Activated CD8-positive, alpha-beta memory T cell treated with anti-CD3 and anti-CD28 coated beads, Interleukin-2, amount 10 ng/mL, durations not matched to agents 7 days and 5 days (primary cell): Measurements from ENCODE around the gene IAPP. TPM values are rescaled to one million over a fixed set of nuclear protein-coding genes. Genes with fewer than 3 reads are reported as not detected.

Source experiments
- ATAC-seq: fragments of 150-1000 bp; cut with Tn5 transposase; one replicate; pipeline ENCODE4 v1.10.0; 2021; ENCODE audit warnings: moderate library complexity
- CTCF ChIA-PET: fragments of 350-600 bp; sonication (Branson Sonifier 250); formaldehyde crosslinking; loops from one replicate; lab custom pipeline; 2021; ENCODE audit warnings: antibody characterized with exemption; lab: Charles Lee
- DNase-seq: peaks from one replicate; pipeline ENCODE4 v3.0.0-alpha.2; 2020
- H3K27ac Mint-ChIP-seq: one replicate; pipeline ENCODE4 v1.8.0; 2021; ENCODE audit warnings: mild to moderate bottlenecking, mixed read lengths
- H3K27me3 Mint-ChIP-seq: one replicate; pipeline ENCODE4 v1.8.0; 2021; ENCODE audit warnings: mixed read lengths
- H3K36me3 Mint-ChIP-seq: one replicate; pipeline ENCODE4 v1.8.0; 2021; ENCODE audit warnings: mild to moderate bottlenecking, mixed read lengths
- H3K4me1 Mint-ChIP-seq: one replicate; pipeline ENCODE4 v1.8.0; 2021; ENCODE audit warnings: mixed read lengths
- H3K4me3 Mint-ChIP-seq: one replicate; pipeline ENCODE4 v1.8.0; 2021; ENCODE audit warnings: mild to moderate bottlenecking, moderate library complexity, mixed read lengths
- H3K9me3 Mint-ChIP-seq: one replicate; pipeline ENCODE4 v1.8.0; 2022; ENCODE audit warnings: low read depth, mixed read lengths
- total RNA-seq, 2 experiments: library from RNA; stranded (reverse); gene quantifications; one replicate each; pipeline ENCODE4 v1.2.3, GENCODE V29; 2021

Gene IAPP
- not detected for total RNA-seq

DNA sequence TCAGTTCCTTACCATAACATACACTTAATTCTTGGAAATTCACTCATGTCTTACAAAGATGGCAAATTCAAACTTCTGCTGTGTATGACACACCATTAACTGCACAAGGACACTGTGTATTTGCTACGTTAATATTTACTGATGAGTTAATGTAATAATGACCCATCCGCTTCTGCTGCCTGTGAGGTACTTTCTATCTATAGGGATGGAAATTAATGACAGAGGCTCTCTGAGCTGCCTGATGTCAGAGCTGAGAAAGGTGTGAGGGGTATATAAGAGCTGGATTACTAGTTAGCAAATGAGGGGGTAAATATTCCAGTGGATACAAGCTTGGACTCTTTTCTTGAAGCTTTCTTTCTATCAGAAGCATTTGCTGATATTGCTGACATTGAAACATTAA is at the start of gene IAPP:
IAPP (plus strand) TSS at position 301 of the 400 bp plus-strand sequence. CDS start 450 bp downstream, outside the sequence.
- ATAC-seq = no peak
- Mint-ChIP-seq H3K36me3 (no peaks in the 10 kb centered on the region), H3K4me1 (peaks cover 4% of the 10 kb centered on the region), H3K27ac (no peak within 1 kb of the TSS), H3K9me3 (no peaks in the 10 kb centered on the region), H3K4me3 (no peak within 1 kb of the TSS), H3K27me3 (peaks cover 8% of the 10 kb centered on the region)
- CTCF ChIA-PET = no interaction called here
- DNase-seq = no peak

DNA sequence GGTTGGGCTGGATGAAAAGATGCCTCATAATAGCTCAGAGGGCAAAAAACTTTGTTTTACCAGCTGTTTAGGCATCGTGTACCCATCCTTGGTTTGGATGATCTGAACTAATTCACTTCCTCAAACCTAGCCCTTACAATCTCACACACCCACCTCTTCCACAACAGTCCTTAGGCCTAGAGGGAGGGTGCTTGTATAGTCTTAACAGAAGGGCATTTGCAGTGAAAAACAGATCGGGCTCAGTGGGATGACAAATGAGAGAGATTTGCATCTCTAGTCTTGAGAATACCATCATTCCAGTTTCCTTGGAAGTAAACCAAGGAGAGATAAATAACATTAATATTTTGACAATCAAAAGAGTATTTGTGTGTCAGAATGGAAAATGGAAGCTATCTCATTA is 49.0 kb upstream of the IAPP start:
- no peak overlapping the region for H3K27ac Mint-ChIP-seq
- CTCF ChIA-PET = no interaction called here
- no peak for ATAC-seq

DNA sequence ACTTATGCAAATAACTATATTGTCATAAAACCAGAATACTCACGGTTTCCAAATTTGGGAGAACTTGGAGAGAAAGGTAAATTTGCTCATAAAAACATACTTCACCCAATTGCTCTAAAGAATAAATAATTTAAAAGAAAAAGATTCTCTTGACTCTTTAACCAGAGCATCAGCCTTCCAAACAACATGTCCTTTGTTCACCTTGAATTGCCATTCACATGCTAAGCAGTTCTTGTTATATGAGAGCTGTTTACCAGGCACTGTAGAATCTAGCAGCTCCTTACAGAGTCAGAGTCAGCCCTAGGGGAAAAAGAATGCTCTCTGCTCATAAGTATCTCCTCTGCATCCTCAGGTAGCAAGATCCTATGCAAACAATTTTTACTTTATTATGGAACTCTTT is 48.2 kb upstream of the IAPP start:
- Mint-ChIP-seq H3K27ac (no peak overlapping the region), H3K9me3 (peaks cover 5% of the 10 kb centered on the region), H3K36me3 (peaks cover 1% of the 10 kb centered on the region), H3K4me1 (no peaks in the 10 kb centered on the region), H3K4me3 (no peak overlapping the region), H3K27me3 (no peaks in the 10 kb centered on the region)
- CTCF ChIA-PET = interaction anchor here (1.0 kb wide), 1 partner anchor 11 kb away, joined by 3 read pairs; no protein-coding TSS in a partner anchor
- DNase-seq (no peak), ATAC-seq (no peak)

More for the DNA sequence above, 49.0 kb upstream of the IAPP start:
- H3K27me3 Mint-ChIP-seq = no peaks in the 10 kb centered on the region
- DNase-seq = no peak
- H3K4me3 Mint-ChIP-seq = no peak overlapping the region
- H3K9me3 Mint-ChIP-seq = peaks cover 5% of the 10 kb centered on the region
- H3K4me1 Mint-ChIP-seq = no peaks in the 10 kb centered on the region
- peaks cover 1% of the 10 kb centered on the region for H3K36me3 Mint-ChIP-seq

DNA sequence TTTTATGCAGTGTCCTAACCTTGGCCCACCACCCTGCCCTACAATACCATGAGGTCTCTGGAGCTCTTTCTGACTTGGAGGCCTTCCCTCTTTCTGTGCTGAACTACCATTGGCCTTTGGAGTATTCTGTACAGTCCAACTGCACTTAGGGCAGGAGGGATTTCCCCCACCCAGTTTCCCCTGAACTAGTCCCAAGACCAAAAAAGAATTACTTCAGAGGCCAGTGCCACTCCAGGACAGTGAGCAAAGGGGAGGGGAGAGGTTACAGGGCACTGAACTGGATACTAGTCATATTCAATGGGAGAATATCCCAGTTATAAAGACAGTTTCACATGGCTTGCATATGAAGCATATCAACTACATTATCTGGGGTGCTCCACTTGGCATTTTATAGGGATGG is 44.1 kb upstream of the IAPP start:
- Mint-ChIP-seq H3K4me3 (no peak overlapping the region), H3K36me3 (peaks cover 3% of the 10 kb centered on the region), H3K4me1 (no peaks in the 10 kb centered on the region), H3K9me3 (peaks cover 12% of the 10 kb centered on the region), H3K27ac (no peak overlapping the region), H3K27me3 (no peaks in the 10 kb centered on the region)
- CTCF ChIA-PET = no interaction called here
- DNase-seq = no peak
- ATAC-seq = no peak

DNA sequence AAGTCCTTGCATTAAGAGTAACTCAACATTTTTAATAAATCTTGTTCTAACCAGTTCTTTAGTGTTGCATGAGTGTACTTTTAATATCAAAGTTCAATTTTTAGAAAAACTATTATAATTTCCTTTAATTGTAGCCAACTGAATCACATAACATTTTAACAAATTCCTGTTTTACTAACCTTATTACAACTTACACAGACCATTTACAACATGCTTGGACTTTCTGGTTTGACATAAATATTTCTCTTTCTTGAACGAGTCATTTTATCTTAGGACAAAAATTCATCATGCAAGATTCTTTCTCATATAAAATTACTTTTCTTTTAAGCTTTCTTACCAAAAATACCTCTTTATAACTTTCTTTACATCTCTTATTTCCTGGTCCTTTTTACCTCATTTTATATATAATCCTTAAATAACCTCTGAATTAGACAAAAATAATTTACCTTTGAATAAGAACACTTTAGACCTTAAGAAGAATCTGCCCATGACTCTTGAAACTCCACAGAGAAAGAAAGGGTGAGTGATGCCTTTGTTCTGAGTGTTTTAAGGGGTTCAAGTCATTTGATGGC is 41.9 kb upstream of the IAPP start:
- CTCF ChIA-PET = no interaction called here
- H3K4me1 Mint-ChIP-seq = no peaks in the 10 kb centered on the region
- H3K36me3 Mint-ChIP-seq = peaks cover 2% of the 10 kb centered on the region
- ATAC-seq (no peak), DNase-seq (no peak)
- H3K27ac Mint-ChIP-seq = no peak overlapping the region
- no peak overlapping the region for H3K4me3 Mint-ChIP-seq
- peaks cover 3% of the 10 kb centered on the region for H3K27me3 Mint-ChIP-seq
- H3K9me3 Mint-ChIP-seq = peaks cover 12% of the 10 kb centered on the region

DNA sequence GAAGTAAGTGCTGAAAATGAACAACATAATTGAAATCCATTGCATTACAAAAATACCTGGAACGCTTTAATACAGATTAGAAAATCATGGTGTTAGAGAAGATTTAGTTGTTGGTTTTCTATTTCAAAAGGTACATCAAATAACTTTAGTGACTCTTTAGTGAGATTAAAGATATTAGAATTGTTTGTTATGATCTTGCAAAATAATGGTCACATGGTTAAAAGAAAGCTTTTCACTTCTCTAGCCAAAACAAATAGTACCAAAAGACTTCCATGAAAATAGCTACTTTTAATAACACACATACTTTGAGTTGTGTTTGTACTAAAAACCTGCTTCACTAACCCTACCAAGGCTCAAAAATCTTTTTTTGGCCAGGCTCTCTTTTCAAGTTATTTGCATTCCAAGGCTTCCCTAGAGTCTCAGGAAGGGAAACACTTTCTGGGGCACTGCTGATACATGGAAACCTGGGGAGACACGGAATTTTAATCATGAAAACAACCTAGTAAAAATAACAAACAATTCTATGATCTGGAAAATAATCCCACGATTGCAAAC is 37.9 kb upstream of the IAPP start, which contains the start of gene SLCO1A2:
SLCO1A2 (minus strand) TSS at position 147 of the 555 bp plus-strand sequence. CDS start 270 bp downstream, outside the sequence.
- peaks cover 3% of the 10 kb centered on the region for H3K27me3 Mint-ChIP-seq
- H3K4me1 Mint-ChIP-seq = no peaks in the 10 kb centered on the region
- no peak within 1 kb of the TSS for H3K4me3 Mint-ChIP-seq
- CTCF ChIA-PET = no interaction called here
- H3K27ac Mint-ChIP-seq = no peak within 1 kb of the TSS
- DNase-seq = no peak
- H3K36me3 Mint-ChIP-seq = peaks cover 2% of the 10 kb centered on the region
- ATAC-seq = no peak
- peaks cover 7% of the 10 kb centered on the region for H3K9me3 Mint-ChIP-seq

DNA sequence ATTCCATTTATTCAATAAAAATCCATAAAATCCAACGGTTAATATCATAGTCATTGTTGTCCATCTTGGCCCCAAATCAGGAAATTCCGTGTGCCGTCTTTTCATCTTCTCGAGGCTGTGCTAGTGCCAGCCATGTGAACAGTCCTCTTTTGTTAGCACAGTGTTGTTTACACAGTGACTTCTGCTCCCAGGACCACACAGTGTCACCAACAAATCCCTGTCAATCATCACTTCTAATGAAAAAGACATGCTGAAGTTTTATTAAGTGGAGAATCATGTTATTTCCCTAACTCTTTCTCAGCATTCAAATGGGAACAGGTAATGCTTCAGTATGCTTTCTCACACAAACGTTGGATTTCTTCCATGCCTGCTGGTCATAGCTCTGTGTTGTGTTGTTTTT is 36.0 kb upstream of the IAPP start:
- CTCF ChIA-PET = no interaction called here

DNA sequence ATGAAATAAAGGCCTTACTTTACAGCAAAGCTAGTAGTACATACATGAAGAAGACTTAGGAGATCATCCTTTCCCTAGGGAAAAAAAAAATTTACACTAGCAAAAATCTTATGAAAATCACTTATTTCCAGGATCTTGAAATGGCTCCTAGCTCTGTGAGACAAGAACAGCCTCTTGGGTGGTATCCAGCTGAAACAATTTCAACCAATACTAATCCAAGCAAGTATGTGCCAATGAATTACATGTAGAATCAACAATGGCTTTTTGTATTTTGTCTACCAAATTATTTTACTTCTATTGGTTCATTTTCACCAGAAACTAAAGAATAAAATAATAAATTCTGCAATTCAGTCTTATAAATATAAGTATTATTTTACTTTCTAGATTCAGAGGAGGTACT is 35.2 kb upstream of the IAPP start:
- DNase-seq (no peak), ATAC-seq (no peak)
- no peaks in the 10 kb centered on the region for H3K36me3 Mint-ChIP-seq
- H3K4me3 Mint-ChIP-seq = no peak overlapping the region
- peaks cover 3% of the 10 kb centered on the region for H3K27me3 Mint-ChIP-seq
- peaks cover 3% of the 10 kb centered on the region for H3K4me1 Mint-ChIP-seq
- CTCF ChIA-PET = no interaction called here
- no peaks in the 10 kb centered on the region for H3K9me3 Mint-ChIP-seq
- no peak overlapping the region for H3K27ac Mint-ChIP-seq

More for the DNA sequence above, 36.0 kb upstream of the IAPP start:
- Mint-ChIP-seq H3K9me3 (no peaks in the 10 kb centered on the region), H3K4me1 (peaks cover 3% of the 10 kb centered on the region), H3K27me3 (peaks cover 3% of the 10 kb centered on the region), H3K36me3 (no peaks in the 10 kb centered on the region), H3K27ac (no peak overlapping the region), H3K4me3 (no peak overlapping the region)
- DNase-seq (no peak), ATAC-seq (no peak)

DNA sequence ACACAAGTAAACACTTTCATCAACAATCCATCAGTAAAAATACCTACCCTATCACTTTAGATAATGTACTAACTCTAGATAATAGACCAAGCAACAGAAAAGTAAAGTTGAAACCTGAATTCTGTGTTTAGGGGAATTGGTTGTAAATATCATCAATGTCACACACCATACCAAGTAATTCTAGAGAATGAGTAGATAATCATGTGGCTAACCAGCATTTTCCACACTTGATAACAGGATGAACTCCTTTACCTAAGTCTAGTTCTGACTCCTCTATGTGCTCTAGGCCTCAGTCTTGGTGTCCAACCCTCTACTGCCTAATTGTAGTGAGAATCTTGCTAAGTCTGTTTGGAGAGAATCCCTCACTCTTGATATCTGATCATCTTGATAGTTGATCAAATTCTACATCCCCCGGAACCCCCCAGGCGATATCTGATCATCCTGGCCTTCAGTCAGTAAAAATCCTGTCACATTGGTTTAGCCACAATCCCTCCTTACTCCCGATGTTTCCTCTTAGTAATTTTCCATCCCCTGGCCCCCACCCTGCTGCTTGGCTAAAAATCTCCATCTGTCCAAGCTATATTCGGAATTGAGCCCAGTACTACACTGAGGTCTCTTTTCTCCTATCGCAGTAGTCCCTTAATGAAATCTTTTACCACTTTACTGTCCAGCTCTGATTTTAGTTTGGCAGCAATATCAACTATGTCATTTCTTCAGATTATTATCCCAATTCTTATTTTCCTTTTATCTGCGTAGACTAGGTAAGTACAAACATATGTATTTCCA is 34.5 kb upstream of the IAPP start:
- CTCF ChIA-PET = no interaction called here

DNA sequence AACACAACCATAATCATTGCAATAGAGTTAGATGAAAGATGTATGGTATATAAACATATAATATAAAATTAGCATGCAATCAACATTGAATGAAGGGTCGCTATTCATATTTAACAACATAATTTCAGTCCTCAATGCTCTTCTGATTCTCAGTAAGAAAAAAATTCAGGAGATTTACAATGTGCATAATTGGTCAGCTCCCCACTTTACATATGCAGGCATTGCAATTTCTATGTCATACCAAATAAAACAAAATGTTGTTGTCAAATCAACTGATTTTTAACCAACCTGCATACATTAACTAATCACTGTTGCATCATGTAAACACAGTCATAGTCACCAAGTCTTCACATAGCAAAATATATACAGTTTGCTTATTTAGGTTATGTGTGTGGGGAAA is 32.8 kb upstream of the IAPP start:
- CTCF ChIA-PET = no interaction called here
- no peak overlapping the region for H3K4me3 Mint-ChIP-seq
- H3K27me3 Mint-ChIP-seq = no peaks in the 10 kb centered on the region
- no peak overlapping the region for H3K27ac Mint-ChIP-seq
- no peaks in the 10 kb centered on the region for H3K36me3 Mint-ChIP-seq
- DNase-seq (no peak), ATAC-seq (no peak)
- H3K4me1 Mint-ChIP-seq = peaks cover 3% of the 10 kb centered on the region
- H3K9me3 Mint-ChIP-seq = no peaks in the 10 kb centered on the region

More for the DNA sequence above, 34.5 kb upstream of the IAPP start:
- Mint-ChIP-seq H3K9me3 (no peaks in the 10 kb centered on the region), H3K4me3 (no peak overlapping the region), H3K4me1 (peaks cover 3% of the 10 kb centered on the region), H3K36me3 (no peaks in the 10 kb centered on the region), H3K27me3 (peaks cover 3% of the 10 kb centered on the region), H3K27ac (no peak overlapping the region)
- DNase-seq (no peak), ATAC-seq (no peak)

DNA sequence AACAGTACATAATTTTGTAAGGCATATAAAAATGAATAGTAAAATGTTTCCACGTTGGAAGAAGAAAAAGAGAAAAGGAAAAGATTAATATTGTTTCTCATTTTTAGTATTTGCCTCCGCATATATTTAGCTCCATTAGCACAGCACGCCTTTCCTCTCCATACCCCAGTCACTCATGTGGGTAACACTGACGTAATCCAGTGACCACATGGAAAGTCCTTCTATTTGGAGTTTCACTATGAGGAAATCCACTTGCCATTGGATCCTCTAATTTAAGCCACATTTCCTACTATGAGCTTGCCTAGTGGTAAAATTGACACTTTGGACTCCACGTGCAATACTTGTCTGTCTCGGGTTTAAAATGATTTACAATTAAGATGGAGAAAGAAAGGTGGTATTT is 32.3 kb upstream of the IAPP start:
- Mint-ChIP-seq H3K9me3 (no peaks in the 10 kb centered on the region), H3K4me3 (no peak overlapping the region), H3K27ac (no peak overlapping the region), H3K36me3 (no peaks in the 10 kb centered on the region), H3K4me1 (peaks cover 3% of the 10 kb centered on the region), H3K27me3 (no peaks in the 10 kb centered on the region)
- ATAC-seq (peak; percentile 30), DNase-seq (no peak)
- CTCF ChIA-PET = no interaction called here

DNA sequence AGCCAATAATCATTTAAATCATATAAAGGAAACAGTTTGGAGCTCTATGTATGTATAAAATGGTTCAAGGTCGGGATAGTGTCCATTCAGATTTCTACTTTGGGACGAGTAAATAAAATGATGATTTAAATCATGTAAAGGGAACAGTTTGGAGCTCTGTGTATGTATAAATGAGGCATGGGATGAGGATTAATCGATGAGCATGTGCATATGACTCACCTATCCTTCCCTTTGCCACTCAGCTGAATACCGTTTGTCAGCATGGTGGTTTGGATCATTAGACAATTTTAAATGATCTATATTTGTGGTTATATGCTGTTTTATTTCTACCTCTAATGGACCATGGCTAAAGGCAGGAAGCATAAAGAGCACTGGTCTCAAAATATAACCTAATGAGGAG is 30.9 kb upstream of the IAPP start:
- DNase-seq (no peak), ATAC-seq (no peak)
- Mint-ChIP-seq H3K27ac (no peak overlapping the region), H3K4me1 (peaks cover 3% of the 10 kb centered on the region), H3K36me3 (no peaks in the 10 kb centered on the region), H3K9me3 (no peaks in the 10 kb centered on the region), H3K4me3 (no peak overlapping the region), H3K27me3 (no peaks in the 10 kb centered on the region)
- CTCF ChIA-PET = no interaction called here

DNA sequence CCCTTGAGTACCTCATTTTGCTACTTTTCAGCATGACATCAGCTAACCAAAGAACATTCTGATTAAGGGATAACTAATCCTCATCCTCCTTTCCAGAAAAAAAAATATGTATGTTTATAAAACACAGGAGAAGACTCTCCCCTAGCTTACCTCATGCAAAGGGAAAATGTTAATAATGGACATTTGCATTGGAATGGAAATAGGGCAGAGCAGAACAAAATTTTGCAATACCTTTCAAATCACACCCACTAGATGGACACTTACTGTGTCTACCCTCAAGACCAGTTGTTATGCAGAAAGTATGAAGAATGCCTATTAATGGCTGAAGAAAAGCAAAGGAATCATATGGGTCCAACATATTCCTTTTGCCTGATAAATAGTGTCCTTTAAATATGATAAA is 29.1 kb upstream of the IAPP start:
- no peak for ATAC-seq

More for the DNA sequence above, 29.1 kb upstream of the IAPP start:
- DNase-seq = no peak
- Mint-ChIP-seq H3K4me3 (no peak overlapping the region), H3K4me1 (peaks cover 3% of the 10 kb centered on the region), H3K9me3 (no peaks in the 10 kb centered on the region), H3K27me3 (no peaks in the 10 kb centered on the region), H3K27ac (no peak overlapping the region), H3K36me3 (no peaks in the 10 kb centered on the region)
- CTCF ChIA-PET = no interaction called here
